GM12892 (cell line): ENCODE data around the gene ARL4D.
"Not testable (repeated sequence)": the region's sequence is repeated elsewhere in the genome, so short reads cannot be mapped to it uniquely, and the experiment has no call there.

ENCODE experiments used
- DNase-seq: peaks from one replicate; pipeline ENCODE4 v3.0.0; 2011; ENCODE audit not compliant: insufficient read length
- FAIRE-seq: peaks from 2 replicates; lab custom pipeline; 2011; peaks lifted over from hg19 to GRCh38; lab: Jason Lieb, UNC
- POLR2A ChIP-seq: IDR thresholded peaks from 2 replicates; pipeline ENCODE4 v1.6.1; 2011; ENCODE audit warnings: low read depth, low read length, control low read depth
- POLR2AphosphoS5 ChIP-seq: IDR thresholded peaks from 2 replicates; pipeline ENCODE4 v1.6.1; 2011; ENCODE audit warnings: low read depth, low read length, control low read depth
- TAF1 ChIP-seq: IDR thresholded peaks from 2 replicates; pipeline ENCODE4 v1.6.1; 2011; ENCODE audit warnings: low read depth, mild to moderate bottlenecking, control low read depth, low read length, borderline replicate concordance

The ARL4D gene

GRCh38 chr17:43416998-43417890, 18.5 kb downstream of the ARL4D start:
- TF ChIP-seq POLR2AphosphoS5 (no peak), TAF1 (no peak), POLR2A (no peak)
- no peak for DNase-seq
- no peak for FAIRE-seq

GRCh38 chr17:43418441-43419374, 19.9 kb downstream of the ARL4D start:
- FAIRE-seq, result no peak
- no peak for DNase-seq
- no peak for TF ChIP-seq POLR2A
- TF ChIP-seq POLR2AphosphoS5, result no peak
- TF ChIP-seq TAF1, result no peak

- not testable (repeated sequence) for FAIRE-seq, DNase-seq
Observed at GRCh38 chr17:43419375-43419882, 20.6 kb downstream of the ARL4D start.

GRCh38 chr17:43423777-43424455, 25.1 kb downstream of the ARL4D start:
- FAIRE-seq (no peak), DNase-seq (no peak)
- no peak for TF ChIP-seq POLR2AphosphoS5
- TF ChIP-seq TAF1, result no peak
- no peak for TF ChIP-seq POLR2A

GRCh38 chr17:43427362-43428043, 28.7 kb downstream of the ARL4D start:
- DNase-seq (no peak), FAIRE-seq (no peak)
- TF ChIP-seq POLR2AphosphoS5 (no peak), POLR2A (no peak), TAF1 (no peak)

GRCh38 chr17:43428524-43428923, 29.7 kb downstream of the ARL4D start:
- no peak for FAIRE-seq
- TF ChIP-seq POLR2AphosphoS5, result no peak
- TF ChIP-seq TAF1, result no peak
- TF ChIP-seq POLR2A, result no peak
- DNase-seq, result no peak

- FAIRE-seq (no peak), DNase-seq (no peak)
- TF ChIP-seq TAF1 (no peak), POLR2A (no peak), POLR2AphosphoS5 (no peak)
Observed at GRCh38 chr17:43430936-43431713, 32.3 kb downstream of the ARL4D start.

- DNase-seq (no peak), FAIRE-seq (no peak)
Observed at GRCh38 chr17:43431714-43432523, 33.1 kb downstream of the ARL4D start.

GRCh38 chr17:43434902-43435319, 36.1 kb downstream of the ARL4D start:
- FAIRE-seq (no peak), DNase-seq (no peak)
- TF ChIP-seq POLR2A (no peak), TAF1 (no peak), POLR2AphosphoS5 (no peak)

More at GRCh38 chr17:43431714-43432523, 33.1 kb downstream of the ARL4D start:
- no peak for TF ChIP-seq POLR2A
- TF ChIP-seq TAF1, result no peak
- no peak for TF ChIP-seq POLR2AphosphoS5

- DNase-seq (no peak), FAIRE-seq (no peak)
- TF ChIP-seq TAF1, result no peak
- TF ChIP-seq POLR2A, result no peak
Observed at GRCh38 chr17:43437756-43438155, 39.0 kb downstream of the ARL4D start.
